Stomach (tissue), 4 donors: ENCODE measurements around the gene INF2.

Experiments
- POLR2A ChIP-seq, 4 donors: fragments of 450-650 bp; IDR thresholded peaks; one replicate each; pipeline ENCODE4 v1.6.1; 2016; ENCODE audit warnings: antibody characterized with exemption in 4 of 4, control low read depth in 2 of 4, mild to moderate bottlenecking in 1 of 4, moderate library complexity in 1 of 4
- POLR2AphosphoS5 ChIP-seq, 3 donors: sonication (generic); formaldehyde crosslinking; IDR thresholded peaks; one replicate each; pipeline ENCODE4 v1.6.1; 2016; ENCODE audit warnings: antibody characterized with exemption in 3 of 3
- TF ChIP-seq, protein P1 (sequence below), 7 experiments: fragments of 450-650 bp in 4 of 7; fragments of 200-600 bp in 3 of 7; sonication (generic) in 3 of 7; IDR thresholded peaks; one replicate each; pipeline ENCODE4 v1.5.1; 2016 to 2019; ENCODE audit warnings: antibody characterized with exemption in 7 of 7, control low read depth in 2 of 7, mild to moderate bottlenecking in 1 of 7

DNA sequence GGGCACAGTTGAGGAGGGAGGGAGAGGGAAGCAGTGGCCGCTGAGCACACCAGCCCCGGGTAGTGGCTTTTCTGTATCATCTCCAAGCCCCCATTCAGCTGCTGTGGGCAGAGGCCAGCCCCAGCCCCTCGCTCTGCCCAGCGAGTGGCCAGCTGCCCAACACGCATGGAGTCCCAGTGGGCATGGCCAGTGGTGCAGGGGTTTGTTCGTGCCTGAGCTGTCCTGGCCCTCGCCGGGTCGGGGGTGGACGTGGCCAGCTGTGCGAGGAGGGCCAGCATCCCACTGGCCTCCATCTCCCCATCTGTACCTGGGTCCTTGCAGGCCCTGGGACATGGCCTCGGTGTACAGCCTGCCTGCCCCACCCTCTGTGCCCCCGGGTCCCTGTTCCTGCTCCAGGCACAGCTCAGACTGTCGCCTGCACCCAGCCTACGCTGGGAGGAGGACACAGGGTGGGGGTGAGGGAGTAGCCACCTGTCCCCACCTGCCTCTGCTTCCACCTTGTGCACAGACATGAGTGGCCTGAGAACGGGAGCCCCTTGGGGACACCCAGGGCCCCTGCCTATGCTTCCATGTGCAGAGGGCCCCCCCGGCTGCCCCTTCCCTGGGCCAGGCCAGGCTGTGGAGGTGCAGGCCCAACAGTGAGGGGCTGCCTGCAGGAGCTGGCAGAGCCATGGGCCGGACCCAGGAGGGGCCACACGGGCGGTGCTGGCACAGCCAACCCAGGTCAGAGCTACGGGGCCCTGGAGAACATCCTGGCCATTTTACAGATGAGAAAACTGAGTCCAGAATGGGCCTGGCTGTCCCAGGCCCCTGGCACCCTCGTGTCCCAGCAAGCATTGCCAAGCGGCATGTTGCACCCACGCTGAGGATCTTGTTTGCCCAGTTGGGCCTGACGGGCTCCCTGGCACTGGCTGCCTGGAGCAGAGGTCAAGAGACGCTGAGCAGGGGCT, 4.3 kb downstream of the INF2 start:
- TF ChIP-seq POLR2A (IDR thresholded peaks at IDR 0.05) (no peak), POLR2AphosphoS5 (IDR thresholded peaks at IDR 0.05) (no peak)
- TF ChIP-seq, protein P1, sequence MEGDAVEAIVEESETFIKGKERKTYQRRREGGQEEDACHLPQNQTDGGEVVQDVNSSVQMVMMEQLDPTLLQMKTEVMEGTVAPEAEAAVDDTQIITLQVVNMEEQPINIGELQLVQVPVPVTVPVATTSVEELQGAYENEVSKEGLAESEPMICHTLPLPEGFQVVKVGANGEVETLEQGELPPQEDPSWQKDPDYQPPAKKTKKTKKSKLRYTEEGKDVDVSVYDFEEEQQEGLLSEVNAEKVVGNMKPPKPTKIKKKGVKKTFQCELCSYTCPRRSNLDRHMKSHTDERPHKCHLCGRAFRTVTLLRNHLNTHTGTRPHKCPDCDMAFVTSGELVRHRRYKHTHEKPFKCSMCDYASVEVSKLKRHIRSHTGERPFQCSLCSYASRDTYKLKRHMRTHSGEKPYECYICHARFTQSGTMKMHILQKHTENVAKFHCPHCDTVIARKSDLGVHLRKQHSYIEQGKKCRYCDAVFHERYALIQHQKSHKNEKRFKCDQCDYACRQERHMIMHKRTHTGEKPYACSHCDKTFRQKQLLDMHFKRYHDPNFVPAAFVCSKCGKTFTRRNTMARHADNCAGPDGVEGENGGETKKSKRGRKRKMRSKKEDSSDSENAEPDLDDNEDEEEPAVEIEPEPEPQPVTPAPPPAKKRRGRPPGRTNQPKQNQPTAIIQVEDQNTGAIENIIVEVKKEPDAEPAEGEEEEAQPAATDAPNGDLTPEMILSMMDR (IDR thresholded peaks at IDR 0.05), result no peak
